ENCODE results near the gene TPCN1. TPM values are rescaled to one million over a fixed set of nuclear protein-coding genes. Genes with fewer than 3 reads are reported as not detected.

The TPCN1 gene
- total and polyA plus RNA-seq, 2 donors from 2014 or later, result 38.4 to 93.3 TPM

GRCh38 chr12:113207613-113208040, 13.6 kb upstream of the TPCN1 start:
- Histone ChIP-seq H3K4me3 (ENCODE audit: low read length in 3 of 3) (no peak overlapping the region), H3K36me3 (ENCODE audit: control insufficient read depth in 2 of 3, insufficient read depth in 3 of 3, low read length in 3 of 3) (no peaks in the 10 kb centered on the region), H3K9me3 (ENCODE audit: control insufficient read depth in 2 of 3, insufficient read depth in 1 of 3, low read length in 3 of 3) (no peaks in the 10 kb centered on the region), H3K4me1 (ENCODE audit: control insufficient read depth in 2 of 3, insufficient read depth in 2 of 3, low read depth in 1 of 3, low read length in 3 of 3) (peaks cover 0 to 10% (median 0%) of the 10 kb centered on the region in 3 donors), H3K27ac (ENCODE audit: low read depth in 2 of 2, low read length in 2 of 2) (no peak overlapping the region), H3K9ac (ENCODE audit: low read length in 3 of 3) (no peak overlapping the region), H3K27me3 (ENCODE audit: control insufficient read depth, insufficient read depth, low read length) (no peaks in the 10 kb centered on the region)
- FAIRE-seq (no peak), DNase-seq (peak in 1 of 5 donors; percentile 22)
- TF ChIP-seq, protein P1, sequence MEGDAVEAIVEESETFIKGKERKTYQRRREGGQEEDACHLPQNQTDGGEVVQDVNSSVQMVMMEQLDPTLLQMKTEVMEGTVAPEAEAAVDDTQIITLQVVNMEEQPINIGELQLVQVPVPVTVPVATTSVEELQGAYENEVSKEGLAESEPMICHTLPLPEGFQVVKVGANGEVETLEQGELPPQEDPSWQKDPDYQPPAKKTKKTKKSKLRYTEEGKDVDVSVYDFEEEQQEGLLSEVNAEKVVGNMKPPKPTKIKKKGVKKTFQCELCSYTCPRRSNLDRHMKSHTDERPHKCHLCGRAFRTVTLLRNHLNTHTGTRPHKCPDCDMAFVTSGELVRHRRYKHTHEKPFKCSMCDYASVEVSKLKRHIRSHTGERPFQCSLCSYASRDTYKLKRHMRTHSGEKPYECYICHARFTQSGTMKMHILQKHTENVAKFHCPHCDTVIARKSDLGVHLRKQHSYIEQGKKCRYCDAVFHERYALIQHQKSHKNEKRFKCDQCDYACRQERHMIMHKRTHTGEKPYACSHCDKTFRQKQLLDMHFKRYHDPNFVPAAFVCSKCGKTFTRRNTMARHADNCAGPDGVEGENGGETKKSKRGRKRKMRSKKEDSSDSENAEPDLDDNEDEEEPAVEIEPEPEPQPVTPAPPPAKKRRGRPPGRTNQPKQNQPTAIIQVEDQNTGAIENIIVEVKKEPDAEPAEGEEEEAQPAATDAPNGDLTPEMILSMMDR (IDR thresholded peaks at IDR 0.05; ENCODE audit: borderline replicate concordance, extremely low read depth, insufficient read depth), result no peak
- intact Hi-C loops (cut with DNase I), result no loop called here

DNA sequence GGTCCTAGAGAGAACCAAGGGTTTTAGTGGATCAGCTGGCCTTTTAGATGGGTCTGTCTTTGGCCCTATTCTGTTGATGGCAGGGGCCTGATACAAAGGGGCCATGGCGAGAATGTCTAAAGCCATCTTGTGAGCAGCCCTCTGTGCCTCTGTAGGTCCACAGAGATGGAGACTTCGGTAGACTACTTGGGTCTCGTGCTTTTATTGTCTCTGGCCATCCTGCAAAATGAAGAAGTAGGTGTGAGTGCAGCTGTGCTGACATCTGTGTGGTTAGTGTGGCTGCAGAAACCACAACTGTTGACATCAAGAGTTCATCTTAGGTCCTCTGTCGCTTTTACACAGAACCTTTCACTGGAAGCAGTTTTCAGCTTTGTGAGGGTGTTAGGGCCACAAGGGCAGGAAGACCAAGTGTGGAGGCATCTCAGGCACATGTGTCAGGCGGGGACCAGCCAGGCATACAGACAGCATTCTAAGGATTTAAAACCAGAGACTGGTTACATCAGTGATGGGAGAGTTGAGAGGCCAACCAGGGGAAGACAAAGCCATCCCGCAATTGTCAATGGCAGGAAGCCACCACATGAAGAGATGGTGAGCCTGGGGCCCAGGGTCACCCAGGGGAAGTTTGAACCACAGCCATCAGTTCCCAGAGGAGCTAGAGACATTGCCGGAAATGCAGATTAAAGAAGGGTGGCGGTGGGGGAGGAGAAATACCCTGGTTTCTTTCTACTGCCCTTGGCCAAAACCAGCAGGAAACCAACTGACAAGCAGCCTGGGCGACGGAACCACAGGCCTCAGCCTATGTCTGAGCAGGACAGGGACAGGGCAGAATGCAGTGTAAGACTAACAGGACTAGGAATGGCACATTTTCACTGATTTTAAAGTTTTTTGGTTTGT, 13.0 kb upstream of the TPCN1 start:
- peaks cover 0 to 10% (median 0%) of the 10 kb centered on the region in 3 donors for H3K4me1 ChIP-seq (ENCODE audit: control insufficient read depth in 2 of 3, insufficient read depth in 2 of 3, low read depth in 1 of 3, low read length in 3 of 3)
- no peaks in the 10 kb centered on the region for H3K27me3 ChIP-seq (ENCODE audit: control insufficient read depth, insufficient read depth, low read length)
- no peaks in the 10 kb centered on the region for H3K9me3 ChIP-seq (ENCODE audit: control insufficient read depth in 2 of 3, insufficient read depth in 1 of 3, low read length in 3 of 3)
- intact Hi-C loops (cut with DNase I), result no loop called here
- no peak for FAIRE-seq
- no peaks in the 10 kb centered on the region for H3K36me3 ChIP-seq (ENCODE audit: control insufficient read depth in 2 of 3, insufficient read depth in 3 of 3, low read length in 3 of 3)
- H3K27ac ChIP-seq (ENCODE audit: low read depth in 2 of 2, low read length in 2 of 2), result peak overlapping the region; percentile 27 to 44
- no peak overlapping the region for H3K4me3 ChIP-seq (ENCODE audit: low read length in 3 of 3)
- TF ChIP-seq, protein P1 (IDR thresholded peaks at IDR 0.05; ENCODE audit: borderline replicate concordance, extremely low read depth, insufficient read depth), result no peak
- DNase-seq, result peak in 1 of 5 donors; percentile 81
- no peak overlapping the region for H3K9ac ChIP-seq (ENCODE audit: low read length in 3 of 3)

DNA sequence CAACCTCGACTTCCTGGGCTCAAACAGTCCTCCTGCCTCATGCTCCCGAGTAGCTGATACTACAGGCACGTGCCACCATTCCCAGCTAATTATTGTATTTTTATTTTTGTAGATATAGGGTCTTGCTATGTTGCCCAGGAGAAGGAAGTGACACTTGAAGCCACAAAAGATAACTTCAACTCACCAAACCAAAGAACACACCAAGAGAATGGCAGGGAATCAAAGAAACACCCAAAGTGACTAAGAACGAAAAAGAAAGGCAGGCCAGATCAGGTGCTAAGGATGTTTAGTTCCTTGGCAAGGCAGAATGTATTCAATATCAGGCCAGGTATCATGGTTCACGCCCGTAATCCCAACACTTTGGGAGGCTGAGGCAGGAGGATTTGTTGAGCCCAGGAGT, 10.1 kb upstream of the TPCN1 start:
- Histone ChIP-seq H3K27ac (ENCODE audit: low read depth in 2 of 2, low read length in 2 of 2) (no peak overlapping the region), H3K36me3 (ENCODE audit: control insufficient read depth in 2 of 3, insufficient read depth in 3 of 3, low read length in 3 of 3) (no peaks in the 10 kb centered on the region), H3K4me3 (ENCODE audit: low read length in 3 of 3) (no peak overlapping the region), H3K4me1 (ENCODE audit: control insufficient read depth in 2 of 3, insufficient read depth in 2 of 3, low read depth in 1 of 3, low read length in 3 of 3) (peaks cover 0 to 2% (median 0%) of the 10 kb centered on the region in 3 donors), H3K9ac (ENCODE audit: low read length in 3 of 3) (no peak overlapping the region), H3K9me3 (ENCODE audit: control insufficient read depth in 2 of 3, insufficient read depth in 1 of 3, low read length in 3 of 3) (no peaks in the 10 kb centered on the region), H3K27me3 (ENCODE audit: control insufficient read depth, insufficient read depth, low read length) (no peaks in the 10 kb centered on the region)
- TF ChIP-seq, protein P1 (IDR thresholded peaks at IDR 0.05; ENCODE audit: borderline replicate concordance, extremely low read depth, insufficient read depth), result no peak
- no peak for FAIRE-seq
- intact Hi-C loops (cut with DNase I), result no loop called here
- peak in 1 of 5 donors; percentile 2 for DNase-seq

Data from kidney (tissue), 14 donors.